ENCODE measurements around the gene DGKE.

DNA sequence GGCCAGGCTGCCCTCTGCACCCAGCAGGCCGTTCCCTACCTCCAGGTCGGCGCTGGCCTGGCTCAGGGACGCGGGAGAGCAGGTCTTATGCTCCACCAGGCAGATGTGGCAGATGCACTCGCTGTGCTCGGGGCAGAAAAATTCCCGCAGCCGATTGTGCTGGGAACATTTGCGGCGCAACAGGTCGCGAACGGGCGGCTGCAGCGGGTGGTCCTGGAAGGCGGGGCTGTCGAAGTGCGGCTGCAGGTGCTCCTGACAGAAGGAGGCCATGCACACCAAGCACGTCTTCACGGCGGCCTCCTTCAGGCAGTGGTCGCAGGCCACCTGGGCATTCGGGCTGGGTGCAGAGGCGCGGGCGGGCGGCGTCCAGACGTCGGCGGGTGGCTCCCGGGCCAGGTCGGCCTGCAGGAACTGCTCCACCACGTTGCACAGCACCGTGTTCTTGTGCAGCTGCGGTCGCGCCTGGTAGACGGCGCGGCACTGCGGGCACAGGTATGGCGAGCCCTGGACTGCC is 79.5 kb downstream of the DGKE start:
- TF ChIP-seq, protein P1, sequence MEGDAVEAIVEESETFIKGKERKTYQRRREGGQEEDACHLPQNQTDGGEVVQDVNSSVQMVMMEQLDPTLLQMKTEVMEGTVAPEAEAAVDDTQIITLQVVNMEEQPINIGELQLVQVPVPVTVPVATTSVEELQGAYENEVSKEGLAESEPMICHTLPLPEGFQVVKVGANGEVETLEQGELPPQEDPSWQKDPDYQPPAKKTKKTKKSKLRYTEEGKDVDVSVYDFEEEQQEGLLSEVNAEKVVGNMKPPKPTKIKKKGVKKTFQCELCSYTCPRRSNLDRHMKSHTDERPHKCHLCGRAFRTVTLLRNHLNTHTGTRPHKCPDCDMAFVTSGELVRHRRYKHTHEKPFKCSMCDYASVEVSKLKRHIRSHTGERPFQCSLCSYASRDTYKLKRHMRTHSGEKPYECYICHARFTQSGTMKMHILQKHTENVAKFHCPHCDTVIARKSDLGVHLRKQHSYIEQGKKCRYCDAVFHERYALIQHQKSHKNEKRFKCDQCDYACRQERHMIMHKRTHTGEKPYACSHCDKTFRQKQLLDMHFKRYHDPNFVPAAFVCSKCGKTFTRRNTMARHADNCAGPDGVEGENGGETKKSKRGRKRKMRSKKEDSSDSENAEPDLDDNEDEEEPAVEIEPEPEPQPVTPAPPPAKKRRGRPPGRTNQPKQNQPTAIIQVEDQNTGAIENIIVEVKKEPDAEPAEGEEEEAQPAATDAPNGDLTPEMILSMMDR (conservative IDR thresholded peaks at IDR 0.05; ENCODE audit: low read depth, low read length): no peak
- no peak for TF ChIP-seq EZH2 (IDR thresholded peaks at IDR 0.05; ENCODE audit: borderline replicate concordance, low read depth, low read length, poor library complexity, severe bottlenecking)

Measured in A673 (cell line).